ENCODE results near the gene PON2. TPM values are rescaled to one million over a fixed set of nuclear protein-coding genes. Genes with fewer than 3 reads are reported as not detected.

The PON2 gene
- polyA plus RNA-seq, 1 donor from 2014 or later, result 23.1 TPM

- Histone ChIP-seq H3F3A (ENCODE audit: insufficient read depth, low read length, poor library complexity, severe bottlenecking) (no peaks in the 10 kb centered on the region), H3K27me3 (ENCODE audit: insufficient read depth, low read depth, low read length) (no peaks in the 10 kb centered on the region), H3K4me3 (ENCODE audit: low read length) (no peak overlapping the region), H3K36me3 (ENCODE audit: insufficient read depth, low read length) (no peaks in the 10 kb centered on the region), H4K20me1 (ENCODE audit: insufficient read depth) (no peaks in the 10 kb centered on the region), H3K9me2 (ENCODE audit: insufficient read depth, low read length) (no peaks in the 10 kb centered on the region), H3K9ac (ENCODE audit: low read length) (no peak overlapping the region), H3K27ac (ENCODE audit: low read length) (no peak overlapping the region), H3K9me3 (ENCODE audit: low read length) (no peaks in the 10 kb centered on the region), H3K4me2 (ENCODE audit: low read length) (no peak overlapping the region), H3K79me2 (replicated peaks; ENCODE audit: insufficient read depth, low read length) (peaks cover 11% of the 10 kb centered on the region), H2AFZ (ENCODE audit: low read depth, low read length) (no peak overlapping the region)
- TF ChIP-seq EZH2 (IDR thresholded peaks at IDR 0.05; ENCODE audit: borderline replicate concordance, insufficient read depth, low read length, poor library complexity, severe bottlenecking) (no peak), SMC3 (conservative IDR thresholded peaks at IDR 0.05; ENCODE audit: poor library complexity) (no peak), TAF1 (IDR thresholded peaks at IDR 0.05; ENCODE audit: low read depth) (no peak), RAD21 (conservative IDR thresholded peaks at IDR 0.05) (no peak), EP300 (conservative IDR thresholded peaks at IDR 0.05; ENCODE audit: poor library complexity, severe bottlenecking) (no peak), POLR2AphosphoS5 (IDR thresholded peaks at IDR 0.05) (no peak), MXI1 (conservative IDR thresholded peaks at IDR 0.05; ENCODE audit: poor library complexity, severe bottlenecking) (no peak)
- TF ChIP-seq, protein P1, sequence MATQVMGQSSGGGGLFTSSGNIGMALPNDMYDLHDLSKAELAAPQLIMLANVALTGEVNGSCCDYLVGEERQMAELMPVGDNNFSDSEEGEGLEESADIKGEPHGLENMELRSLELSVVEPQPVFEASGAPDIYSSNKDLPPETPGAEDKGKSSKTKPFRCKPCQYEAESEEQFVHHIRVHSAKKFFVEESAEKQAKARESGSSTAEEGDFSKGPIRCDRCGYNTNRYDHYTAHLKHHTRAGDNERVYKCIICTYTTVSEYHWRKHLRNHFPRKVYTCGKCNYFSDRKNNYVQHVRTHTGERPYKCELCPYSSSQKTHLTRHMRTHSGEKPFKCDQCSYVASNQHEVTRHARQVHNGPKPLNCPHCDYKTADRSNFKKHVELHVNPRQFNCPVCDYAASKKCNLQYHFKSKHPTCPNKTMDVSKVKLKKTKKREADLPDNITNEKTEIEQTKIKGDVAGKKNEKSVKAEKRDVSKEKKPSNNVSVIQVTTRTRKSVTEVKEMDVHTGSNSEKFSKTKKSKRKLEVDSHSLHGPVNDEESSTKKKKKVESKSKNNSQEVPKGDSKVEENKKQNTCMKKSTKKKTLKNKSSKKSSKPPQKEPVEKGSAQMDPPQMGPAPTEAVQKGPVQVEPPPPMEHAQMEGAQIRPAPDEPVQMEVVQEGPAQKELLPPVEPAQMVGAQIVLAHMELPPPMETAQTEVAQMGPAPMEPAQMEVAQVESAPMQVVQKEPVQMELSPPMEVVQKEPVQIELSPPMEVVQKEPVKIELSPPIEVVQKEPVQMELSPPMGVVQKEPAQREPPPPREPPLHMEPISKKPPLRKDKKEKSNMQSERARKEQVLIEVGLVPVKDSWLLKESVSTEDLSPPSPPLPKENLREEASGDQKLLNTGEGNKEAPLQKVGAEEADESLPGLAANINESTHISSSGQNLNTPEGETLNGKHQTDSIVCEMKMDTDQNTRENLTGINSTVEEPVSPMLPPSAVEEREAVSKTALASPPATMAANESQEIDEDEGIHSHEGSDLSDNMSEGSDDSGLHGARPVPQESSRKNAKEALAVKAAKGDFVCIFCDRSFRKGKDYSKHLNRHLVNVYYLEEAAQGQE (IDR thresholded peaks at IDR 0.05; ENCODE audit: borderline replicate concordance), result no peak
- TF ChIP-seq, protein P2, sequence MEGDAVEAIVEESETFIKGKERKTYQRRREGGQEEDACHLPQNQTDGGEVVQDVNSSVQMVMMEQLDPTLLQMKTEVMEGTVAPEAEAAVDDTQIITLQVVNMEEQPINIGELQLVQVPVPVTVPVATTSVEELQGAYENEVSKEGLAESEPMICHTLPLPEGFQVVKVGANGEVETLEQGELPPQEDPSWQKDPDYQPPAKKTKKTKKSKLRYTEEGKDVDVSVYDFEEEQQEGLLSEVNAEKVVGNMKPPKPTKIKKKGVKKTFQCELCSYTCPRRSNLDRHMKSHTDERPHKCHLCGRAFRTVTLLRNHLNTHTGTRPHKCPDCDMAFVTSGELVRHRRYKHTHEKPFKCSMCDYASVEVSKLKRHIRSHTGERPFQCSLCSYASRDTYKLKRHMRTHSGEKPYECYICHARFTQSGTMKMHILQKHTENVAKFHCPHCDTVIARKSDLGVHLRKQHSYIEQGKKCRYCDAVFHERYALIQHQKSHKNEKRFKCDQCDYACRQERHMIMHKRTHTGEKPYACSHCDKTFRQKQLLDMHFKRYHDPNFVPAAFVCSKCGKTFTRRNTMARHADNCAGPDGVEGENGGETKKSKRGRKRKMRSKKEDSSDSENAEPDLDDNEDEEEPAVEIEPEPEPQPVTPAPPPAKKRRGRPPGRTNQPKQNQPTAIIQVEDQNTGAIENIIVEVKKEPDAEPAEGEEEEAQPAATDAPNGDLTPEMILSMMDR (IDR thresholded peaks at IDR 0.05; ENCODE audit: poor library complexity, severe bottlenecking), result no peak
These were observed 1.7 kb downstream of the PON2 start for GRCh38 chr7:95433129-95433528.

DNA sequence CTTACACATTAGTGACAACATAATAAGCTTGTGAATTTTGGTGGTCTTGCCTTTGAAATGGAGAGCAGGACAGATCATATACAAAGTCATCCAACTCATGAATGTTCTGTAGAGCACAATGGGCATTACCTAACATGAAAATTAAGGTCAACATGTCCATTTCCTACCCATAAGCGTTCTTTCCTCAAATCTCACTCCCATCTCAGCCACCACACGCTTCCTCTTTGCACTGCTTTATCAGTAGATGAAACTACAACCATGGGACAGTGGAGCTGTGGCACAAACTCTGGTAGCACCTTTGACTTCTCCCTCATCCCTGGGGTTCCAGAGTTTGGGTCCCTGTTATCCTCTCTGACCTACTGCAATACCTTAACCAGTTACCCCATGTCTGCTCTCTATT lies 2.2 kb downstream of the PON2 start:
- Histone ChIP-seq H3K4me3 (ENCODE audit: low read length) (no peak overlapping the region), H3K9me3 (ENCODE audit: low read length) (no peaks in the 10 kb centered on the region), H3K79me2 (replicated peaks; ENCODE audit: insufficient read depth, low read length) (peaks cover 11% of the 10 kb centered on the region), H2AFZ (ENCODE audit: low read depth, low read length) (no peak overlapping the region), H3K27ac (ENCODE audit: low read length) (no peak overlapping the region), H3K9ac (ENCODE audit: low read length) (no peak overlapping the region), H3K36me3 (ENCODE audit: insufficient read depth, low read length) (no peaks in the 10 kb centered on the region), H3K9me2 (ENCODE audit: insufficient read depth, low read length) (no peaks in the 10 kb centered on the region), H3K4me2 (ENCODE audit: low read length) (no peak overlapping the region), H3F3A (ENCODE audit: insufficient read depth, low read length, poor library complexity, severe bottlenecking) (no peaks in the 10 kb centered on the region), H4K20me1 (ENCODE audit: insufficient read depth) (no peaks in the 10 kb centered on the region), H3K27me3 (ENCODE audit: insufficient read depth, low read depth, low read length) (no peaks in the 10 kb centered on the region)
- TF ChIP-seq RAD21 (conservative IDR thresholded peaks at IDR 0.05) (no peak), TAF1 (IDR thresholded peaks at IDR 0.05; ENCODE audit: low read depth) (no peak), EP300 (conservative IDR thresholded peaks at IDR 0.05; ENCODE audit: poor library complexity, severe bottlenecking) (no peak), POLR2AphosphoS5 (IDR thresholded peaks at IDR 0.05) (no peak), SMC3 (conservative IDR thresholded peaks at IDR 0.05; ENCODE audit: poor library complexity) (no peak), EZH2 (IDR thresholded peaks at IDR 0.05; ENCODE audit: borderline replicate concordance, insufficient read depth, low read length, poor library complexity, severe bottlenecking) (no peak), MXI1 (conservative IDR thresholded peaks at IDR 0.05; ENCODE audit: poor library complexity, severe bottlenecking) (no peak)
- TF ChIP-seq, protein P1 (IDR thresholded peaks at IDR 0.05; ENCODE audit: borderline replicate concordance), result no peak
- TF ChIP-seq, protein P2 (IDR thresholded peaks at IDR 0.05; ENCODE audit: poor library complexity, severe bottlenecking), result no peak
